WERI-Rb-1 (cell line): Measurements from ENCODE around the gene NPTX1.

Experiments used
- DNase-seq: peaks from one replicate; pipeline ENCODE4 v3.0.0-alpha.2; 2020
- H3K27ac ChIP-seq: fragments of 250-450 bp; sonication (Bioruptor Pico); 2 replicates; pipeline ENCODE4 v1.5.1; 2020; ENCODE audit warnings: mild to moderate bottlenecking, moderate library complexity
- H3K27me3 ChIP-seq: fragments of 250-450 bp; sonication (Bioruptor Pico); 2 replicates; pipeline ENCODE4 v1.5.1; 2021; ENCODE audit warnings: mild to moderate bottlenecking, low read depth, moderate library complexity; ENCODE audit not compliant: insufficient read depth, severe bottlenecking
- H3K36me3 ChIP-seq: fragments of 250-450 bp; sonication (Bioruptor Pico); 2 replicates; pipeline ENCODE4 v1.5.1; 2020; ENCODE audit warnings: mild to moderate bottlenecking, moderate library complexity
- H3K4me3 ChIP-seq: 2 replicates; pipeline ENCODE4 v1.5.1; 2011; ENCODE audit warnings: low read depth, mild to moderate bottlenecking, control low read depth, low read length
- H3K9me3 ChIP-seq: fragments of 250-450 bp; sonication (Bioruptor Pico); 2 replicates; pipeline ENCODE4 v1.5.1; 2021; ENCODE audit warnings: mild to moderate bottlenecking, moderate library complexity; ENCODE audit not compliant: severe bottlenecking
- TF ChIP-seq, protein P1 (sequence below): IDR thresholded peaks from 2 replicates; pipeline ENCODE4 v1.5.1; 2011; ENCODE audit warnings: low read depth, mild to moderate bottlenecking, control low read depth, inconsistent platforms, low read length

NPTX1 gene

GRCh38 chr17:80443498-80443897 lies 32.9 kb downstream of the NPTX1 start:
- Histone ChIP-seq H3K27me3 (no peaks in the 10 kb centered on the region), H3K36me3 (no peaks in the 10 kb centered on the region), H3K27ac (peak overlapping the region; percentile 77), H3K4me3 (no peak overlapping the region), H3K9me3 (no peaks in the 10 kb centered on the region)
- TF ChIP-seq, protein P1, sequence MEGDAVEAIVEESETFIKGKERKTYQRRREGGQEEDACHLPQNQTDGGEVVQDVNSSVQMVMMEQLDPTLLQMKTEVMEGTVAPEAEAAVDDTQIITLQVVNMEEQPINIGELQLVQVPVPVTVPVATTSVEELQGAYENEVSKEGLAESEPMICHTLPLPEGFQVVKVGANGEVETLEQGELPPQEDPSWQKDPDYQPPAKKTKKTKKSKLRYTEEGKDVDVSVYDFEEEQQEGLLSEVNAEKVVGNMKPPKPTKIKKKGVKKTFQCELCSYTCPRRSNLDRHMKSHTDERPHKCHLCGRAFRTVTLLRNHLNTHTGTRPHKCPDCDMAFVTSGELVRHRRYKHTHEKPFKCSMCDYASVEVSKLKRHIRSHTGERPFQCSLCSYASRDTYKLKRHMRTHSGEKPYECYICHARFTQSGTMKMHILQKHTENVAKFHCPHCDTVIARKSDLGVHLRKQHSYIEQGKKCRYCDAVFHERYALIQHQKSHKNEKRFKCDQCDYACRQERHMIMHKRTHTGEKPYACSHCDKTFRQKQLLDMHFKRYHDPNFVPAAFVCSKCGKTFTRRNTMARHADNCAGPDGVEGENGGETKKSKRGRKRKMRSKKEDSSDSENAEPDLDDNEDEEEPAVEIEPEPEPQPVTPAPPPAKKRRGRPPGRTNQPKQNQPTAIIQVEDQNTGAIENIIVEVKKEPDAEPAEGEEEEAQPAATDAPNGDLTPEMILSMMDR, result no peak
- DNase-seq, result peak; percentile 48

DNA sequence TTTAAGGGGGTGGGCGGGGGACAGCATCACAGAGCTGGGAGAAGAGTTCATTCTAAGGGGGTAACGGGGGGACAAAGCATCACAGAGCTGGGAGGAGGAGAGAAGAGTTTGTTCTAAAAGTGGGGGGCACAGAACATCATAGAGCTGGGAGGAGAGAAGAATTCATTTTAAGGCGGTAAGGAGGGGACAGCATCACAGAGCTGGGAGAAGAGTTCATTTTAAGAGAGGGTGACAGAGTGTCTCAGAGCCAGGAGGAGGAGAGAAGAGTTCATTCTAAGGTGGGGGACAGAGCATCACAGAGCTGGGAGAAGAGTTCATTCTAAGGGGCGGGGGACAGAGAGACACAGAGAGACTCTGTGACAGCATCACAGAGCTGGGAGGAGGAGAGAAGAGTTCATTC lies 33.6 kb downstream of the NPTX1 start:
- Histone ChIP-seq H3K9me3 (no peaks in the 10 kb centered on the region), H3K36me3 (no peaks in the 10 kb centered on the region), H3K27me3 (no peaks in the 10 kb centered on the region), H3K27ac (no peak overlapping the region; the same call in 1 of the 2 replicates), H3K4me3 (no peak overlapping the region)
- TF ChIP-seq, protein P1, result no peak
- DNase-seq, result no peak

GRCh38 chr17:80442323-80442659 lies 34.1 kb downstream of the NPTX1 start:
- Histone ChIP-seq H3K4me3 (no peak overlapping the region), H3K36me3 (no peaks in the 10 kb centered on the region), H3K9me3 (no peaks in the 10 kb centered on the region), H3K27me3 (no peaks in the 10 kb centered on the region), H3K27ac (no peak overlapping the region; the same call in 1 of the 2 replicates)
- TF ChIP-seq, protein P1, result no peak
- DNase-seq, result no peak

DNA sequence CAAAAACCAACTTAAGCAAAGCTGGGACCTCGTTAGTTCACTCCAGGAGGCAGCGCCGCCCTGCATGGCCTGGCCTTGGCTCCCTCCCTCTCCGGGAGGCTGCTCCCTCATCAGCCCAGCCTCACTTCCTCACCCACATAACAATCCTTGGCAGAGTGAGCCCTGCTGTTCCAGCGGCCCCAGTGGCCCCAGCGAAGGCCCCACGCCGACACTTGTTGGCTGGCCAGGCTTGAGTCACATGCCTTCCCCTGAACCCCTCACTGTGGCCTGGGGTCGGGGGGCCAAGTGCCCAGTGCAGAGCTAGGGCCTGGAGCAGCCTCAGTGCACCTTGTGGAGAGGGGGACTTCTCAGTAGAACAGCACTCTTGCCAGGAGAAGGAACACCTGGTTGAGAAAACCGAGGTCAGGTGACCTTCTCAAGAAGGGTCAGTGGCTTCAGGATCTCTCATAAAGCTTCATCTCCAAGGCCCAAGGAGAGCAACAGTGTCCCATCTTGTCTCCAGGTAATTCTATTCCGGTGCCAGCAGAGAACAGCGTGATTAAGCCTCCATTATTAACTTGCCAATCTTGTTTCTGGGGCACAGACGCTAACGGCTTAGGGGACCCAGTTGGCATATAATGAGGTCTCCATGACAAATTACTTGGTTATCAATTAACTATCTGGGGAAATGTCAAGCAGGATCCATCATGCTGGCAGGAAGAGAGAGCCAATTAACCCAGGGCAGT lies 34.6 kb downstream of the NPTX1 start:
- Histone ChIP-seq H3K36me3 (no peaks in the 10 kb centered on the region), H3K27me3 (no peaks in the 10 kb centered on the region), H3K27ac (peak overlapping the region; percentile 41; the same call in 1 of the 2 replicates), H3K9me3 (no peaks in the 10 kb centered on the region), H3K4me3 (no peak overlapping the region)
- no peak for DNase-seq
- TF ChIP-seq, protein P1, result no peak

DNA sequence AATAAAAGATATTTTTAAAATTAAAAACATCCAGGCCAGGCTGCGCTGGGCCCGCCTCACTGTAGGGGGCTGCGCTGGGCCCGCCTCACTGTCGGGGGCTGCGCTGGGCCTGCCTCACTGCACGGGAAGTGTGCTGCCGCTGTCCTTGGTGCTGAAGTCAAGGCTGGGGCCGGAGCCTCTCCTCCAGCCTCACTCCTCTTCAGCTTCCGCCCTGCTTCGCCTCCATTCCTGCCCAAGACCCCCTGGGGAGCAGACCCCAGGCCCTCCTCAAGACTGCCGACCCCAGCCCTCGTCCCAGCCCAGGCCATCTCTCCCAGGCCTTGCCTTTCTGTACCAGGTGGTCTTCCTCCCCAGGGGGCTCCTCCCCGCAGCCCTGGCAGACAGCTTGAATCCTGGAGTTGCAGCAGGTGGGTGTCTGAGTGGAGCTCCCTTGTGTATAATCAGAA lies 35.3 kb downstream of the NPTX1 start:
- DNase-seq, result no peak
- H3K27me3 ChIP-seq, result no peaks in the 10 kb centered on the region
- peak overlapping the region; percentile 41 for H3K27ac ChIP-seq
- H3K9me3 ChIP-seq, result no peaks in the 10 kb centered on the region
- no peak overlapping the region for H3K4me3 ChIP-seq
- no peaks in the 10 kb centered on the region for H3K36me3 ChIP-seq
- TF ChIP-seq, protein P1, result no peak

DNA sequence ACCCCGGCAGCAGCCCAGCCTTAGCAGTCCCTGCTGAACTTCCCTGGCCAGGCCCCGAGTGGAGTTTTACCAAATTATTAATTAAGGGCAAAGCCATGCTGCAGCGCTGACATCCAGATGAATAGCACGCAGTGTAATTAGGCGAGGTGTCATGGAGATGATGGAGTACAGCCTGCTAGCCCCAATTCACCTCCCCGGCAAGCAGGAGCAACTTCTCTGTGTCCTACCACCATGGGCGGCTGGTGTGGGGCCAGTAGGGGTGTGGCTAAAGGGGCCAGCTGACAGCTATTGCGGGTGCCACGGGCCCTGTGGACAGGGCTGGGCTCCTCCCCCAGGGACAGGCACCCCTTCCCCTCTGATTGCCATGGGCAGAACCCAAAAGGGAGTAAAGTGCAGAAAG lies 36.9 kb downstream of the NPTX1 start:
- peak overlapping the region; percentile 12; the same call in 1 of the 2 replicates for H3K27ac ChIP-seq
- TF ChIP-seq, protein P1, result no peak
- no peaks in the 10 kb centered on the region for H3K9me3 ChIP-seq
- H3K4me3 ChIP-seq, result no peak overlapping the region
- peak; percentile 33 for DNase-seq
- no peaks in the 10 kb centered on the region for H3K27me3 ChIP-seq
- H3K36me3 ChIP-seq, result no peaks in the 10 kb centered on the region
